NCI-H1436 (cell line): ENCODE data around the gene ZNF560.

Experiments used
- DNase-seq: peaks from one replicate; lab custom pipeline; 2025; lab: John Stamatoyannopoulos, UW

Gene ZNF560

DNA sequence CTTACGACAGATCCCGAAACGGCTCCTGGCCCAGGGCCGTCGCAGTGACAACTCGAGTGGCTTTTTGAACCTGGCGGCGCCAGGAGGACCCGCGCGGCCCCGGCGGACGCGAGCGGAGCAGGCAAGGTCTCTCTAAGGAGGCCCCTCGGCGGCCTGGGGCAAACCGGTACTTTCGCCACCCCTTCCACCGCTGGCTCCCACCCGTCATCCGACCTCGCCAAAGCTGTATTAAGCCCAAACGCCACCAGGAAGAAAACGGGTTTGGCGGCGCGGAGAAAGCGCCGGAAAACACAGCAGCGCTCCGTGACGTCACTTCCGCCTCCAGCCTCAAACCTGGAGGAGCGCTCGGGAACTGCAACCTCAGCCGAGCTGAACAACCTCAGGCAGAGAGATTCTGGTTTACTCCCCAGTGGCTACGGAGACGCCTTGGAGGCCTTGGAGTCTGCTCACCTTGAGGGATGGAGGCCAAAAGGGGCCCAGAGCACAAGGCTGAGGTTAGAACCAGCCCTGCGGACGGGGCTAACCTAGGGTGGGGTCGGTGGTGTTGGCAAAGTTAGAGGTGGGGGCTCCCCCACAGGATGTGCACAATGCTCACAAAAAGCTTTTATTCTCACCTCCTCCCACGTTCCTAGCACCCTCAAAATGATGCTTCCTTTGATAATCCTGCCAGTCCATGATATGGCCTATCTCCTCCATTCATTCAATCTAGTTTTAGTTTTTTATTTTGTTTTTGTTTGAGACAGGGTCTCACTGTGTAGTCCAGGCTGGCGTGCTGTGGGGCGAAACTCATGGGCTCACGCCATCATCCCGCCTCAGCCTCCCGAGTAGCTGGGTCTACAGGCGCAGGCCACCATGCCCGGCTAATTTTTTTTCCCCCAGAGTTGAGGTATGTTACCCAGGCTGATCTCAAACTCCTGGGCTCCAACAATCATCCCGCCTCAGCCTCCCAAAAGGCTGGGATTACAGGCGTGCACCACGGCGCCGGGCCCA is 62.8 kb downstream of the ZNF560 start, which contains the start of gene ZNF266:
Gene ZNF266 (minus strand): TSS at position 295 of the 990 bp plus-strand sequence. CDS start 15,484 bp downstream, outside the sequence.
- DNase-seq = peak; percentile 88

DNA sequence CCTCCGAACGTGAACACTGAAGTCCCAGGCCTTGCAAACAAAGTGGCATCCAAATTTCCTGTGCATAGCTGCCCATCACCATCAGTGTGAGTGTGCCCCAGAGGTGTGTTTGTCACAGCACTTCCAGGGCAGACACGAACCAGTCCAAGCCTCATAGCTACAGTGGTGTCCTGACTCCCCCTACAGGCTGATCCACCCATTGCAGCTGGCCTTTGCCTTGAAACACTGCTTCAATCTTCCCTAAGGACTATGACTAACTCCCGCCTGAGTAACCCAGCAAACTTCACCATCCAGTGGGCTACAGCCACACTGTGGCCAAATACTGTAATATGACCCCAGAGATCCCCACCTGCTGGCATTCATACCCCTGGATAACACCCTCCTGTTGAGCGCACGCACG is 66.9 kb downstream of the ZNF560 start:
- DNase-seq = no peak

DNA sequence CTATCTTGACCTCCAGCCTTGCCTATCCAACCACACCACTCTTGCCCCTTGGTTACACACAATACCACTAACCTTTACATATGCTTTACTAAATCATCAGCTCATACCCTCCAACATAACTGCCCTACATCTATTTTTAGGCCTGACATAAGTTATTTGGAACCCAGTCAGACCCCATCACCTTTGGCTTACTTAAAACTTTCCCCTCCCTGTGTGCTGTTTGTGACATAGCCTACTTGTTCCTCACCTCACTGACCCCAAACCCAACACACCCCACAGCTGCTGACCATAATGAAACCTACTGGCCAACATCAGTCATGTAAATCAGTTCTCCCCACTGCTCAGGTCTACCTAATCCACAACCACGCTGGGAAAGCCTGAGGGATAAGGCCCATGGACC is 68.0 kb downstream of the ZNF560 start:
- DNase-seq = no peak

DNA sequence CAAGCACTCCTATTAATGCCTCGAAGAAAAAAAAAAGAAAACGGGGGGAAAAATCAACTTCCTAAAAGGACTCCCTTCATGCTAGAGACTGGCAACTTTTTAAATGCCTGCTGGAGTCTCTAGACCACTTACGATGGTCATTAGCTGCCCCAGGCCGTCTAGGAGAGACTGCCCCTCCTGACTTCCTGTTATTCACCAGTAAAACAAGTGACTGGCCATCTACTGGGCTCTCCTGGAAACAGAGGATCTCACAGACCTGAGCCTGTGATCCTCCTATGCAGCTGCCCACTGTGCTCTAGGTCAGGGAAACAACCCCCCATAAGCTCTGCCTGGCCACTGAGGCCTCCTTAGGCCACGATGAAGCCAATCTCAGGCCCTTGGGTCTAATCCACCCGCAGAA is 70.5 kb downstream of the ZNF560 start:
- DNase-seq = no peak
